ENCODE data around the gene PDXP.

Gene PDXP

DNA sequence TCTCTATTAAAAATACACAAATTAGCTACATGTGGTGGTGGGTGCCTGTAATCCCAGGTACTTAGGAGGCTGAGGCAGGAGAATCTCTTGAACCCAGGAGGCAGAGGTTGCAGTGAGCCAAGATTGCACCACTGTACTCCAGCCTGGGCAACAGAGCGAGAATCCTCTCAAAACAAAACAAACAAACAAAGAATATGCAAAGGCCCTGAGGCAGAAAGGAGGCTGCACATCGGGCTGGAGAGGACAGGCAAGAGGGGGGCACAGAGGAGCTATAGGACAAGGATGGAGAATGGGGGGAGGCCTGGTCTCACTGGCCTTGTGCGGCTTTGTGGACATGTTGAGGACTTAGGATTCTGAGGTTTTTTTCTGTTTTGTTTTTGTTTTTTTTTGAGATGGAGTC lies 46.7 kb downstream of the PDXP start:
- no peak for TF ChIP-seq CTCF (IDR thresholded peaks at IDR 0.05; ENCODE audit: insufficient read depth, missing control alignments)
- no peak for FAIRE-seq
- DNase-seq (ENCODE audit: insufficient read length, low spot score): no peak

- TF ChIP-seq CTCF (IDR thresholded peaks at IDR 0.05; ENCODE audit: insufficient read depth, missing control alignments): no peak
- DNase-seq (ENCODE audit: insufficient read length, low spot score): no peak
- FAIRE-seq: no peak
Observed at GRCh38 chr22:37708580-37709444, 50.3 kb downstream of the PDXP start.

DNA sequence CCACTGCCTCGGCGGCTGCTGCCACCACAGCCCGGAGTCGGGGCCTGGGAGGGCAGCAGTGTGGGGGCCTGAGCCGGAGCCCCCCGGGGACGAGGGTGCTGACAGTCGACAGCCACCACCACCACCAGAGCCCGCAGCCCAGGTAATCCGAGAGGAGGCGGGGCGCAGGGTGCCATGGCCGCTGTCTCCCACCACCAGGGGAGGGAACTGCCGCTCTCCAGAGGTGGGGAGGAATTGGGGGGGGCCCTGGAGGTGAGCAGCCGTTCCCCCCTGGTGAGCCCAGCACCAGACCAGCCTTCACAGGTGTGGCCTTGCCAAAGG lies 50.9 kb downstream of the PDXP start:
- DNase-seq (ENCODE audit: insufficient read length, low spot score): no peak
- FAIRE-seq: no peak
- TF ChIP-seq CTCF (IDR thresholded peaks at IDR 0.05; ENCODE audit: insufficient read depth, missing control alignments): no peak

GRCh38 chr22:37710675-37711074 lies 52.2 kb downstream of the PDXP start:
- TF ChIP-seq CTCF (IDR thresholded peaks at IDR 0.05; ENCODE audit: insufficient read depth, missing control alignments): no peak
- DNase-seq (ENCODE audit: insufficient read length, low spot score) (no peak), FAIRE-seq (no peak)

GRCh38 chr22:37711490-37711889 lies 53.0 kb downstream of the PDXP start:
- DNase-seq (ENCODE audit: insufficient read length, low spot score): no peak
- TF ChIP-seq CTCF (IDR thresholded peaks at IDR 0.05; ENCODE audit: insufficient read depth, missing control alignments): no peak
- no peak for FAIRE-seq

DNA sequence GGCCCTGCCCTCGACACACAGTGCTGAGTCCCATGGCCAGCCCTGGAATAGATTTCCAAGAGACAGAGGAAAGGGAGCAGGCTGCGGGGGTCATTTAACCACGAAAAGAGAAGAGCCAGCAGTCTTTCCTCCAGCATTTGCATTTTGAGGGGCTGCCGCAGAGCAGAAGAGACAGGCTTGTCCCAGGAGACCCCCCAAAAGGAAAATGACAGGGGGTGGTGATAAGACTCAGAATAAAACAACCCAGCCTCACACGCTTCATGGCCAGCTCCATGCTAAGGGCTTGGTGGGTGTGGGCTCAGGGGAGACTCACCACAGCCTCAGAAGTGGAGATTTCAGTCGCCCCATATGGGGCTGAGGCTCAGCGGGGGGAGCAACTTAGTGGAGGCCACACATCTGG lies 55.2 kb downstream of the PDXP start:
- FAIRE-seq (no peak), DNase-seq (ENCODE audit: insufficient read length, low spot score) (no peak)
- TF ChIP-seq CTCF (IDR thresholded peaks at IDR 0.05; ENCODE audit: insufficient read depth, missing control alignments): no peak

DNA sequence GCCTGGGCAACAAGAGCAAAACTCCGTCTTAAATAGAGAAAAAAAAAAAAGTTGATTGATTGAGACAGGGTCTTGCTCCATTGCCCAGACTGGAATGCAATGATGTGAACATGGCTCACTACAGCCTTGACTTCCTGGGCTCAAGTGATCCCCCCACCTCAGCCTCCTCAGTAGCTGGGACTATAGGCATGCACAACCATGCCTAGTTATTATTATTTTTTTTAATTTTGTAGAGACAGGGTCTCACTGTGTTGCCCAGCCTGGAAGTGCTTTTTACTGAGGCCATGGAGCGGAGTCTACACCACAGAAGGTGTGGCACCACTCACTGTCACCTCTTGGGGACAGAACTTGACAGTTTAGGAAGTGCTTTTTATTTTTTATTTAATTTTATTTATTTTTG lies 56.1 kb downstream of the PDXP start:
- TF ChIP-seq CTCF (IDR thresholded peaks at IDR 0.05; ENCODE audit: insufficient read depth, missing control alignments): no peak
- DNase-seq (ENCODE audit: insufficient read length, low spot score): no peak
- FAIRE-seq: no peak

Data from D721Med (cell line).